NCI-H510A (cell line): ENCODE measurements around the gene MICAL3.
"Not testable (repeated sequence)": the region's sequence is repeated elsewhere in the genome, so short reads cannot be mapped to it uniquely, and the experiment has no call there.

Experiments
- DNase-seq: peaks from one replicate; lab custom pipeline; 2025; lab: John Stamatoyannopoulos, UW

MICAL3 gene

DNA sequence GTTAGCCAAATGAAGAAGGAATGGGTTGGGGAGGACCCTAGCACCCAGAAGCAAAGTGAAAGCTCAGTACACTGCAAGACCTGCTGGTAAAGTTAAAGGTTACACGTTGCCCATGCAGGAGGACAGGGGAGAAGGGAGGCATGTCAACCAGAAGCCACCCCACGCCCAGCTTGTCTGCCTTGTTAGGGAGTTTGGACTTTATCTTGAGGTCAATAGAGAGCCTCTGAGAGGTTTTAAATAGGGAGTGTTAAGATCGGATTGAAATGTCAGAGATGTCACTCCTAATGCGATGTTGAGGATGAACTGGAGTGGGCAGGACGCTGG, 34.7 kb upstream of the MICAL3 start:
- DNase-seq, result no peak

DNA sequence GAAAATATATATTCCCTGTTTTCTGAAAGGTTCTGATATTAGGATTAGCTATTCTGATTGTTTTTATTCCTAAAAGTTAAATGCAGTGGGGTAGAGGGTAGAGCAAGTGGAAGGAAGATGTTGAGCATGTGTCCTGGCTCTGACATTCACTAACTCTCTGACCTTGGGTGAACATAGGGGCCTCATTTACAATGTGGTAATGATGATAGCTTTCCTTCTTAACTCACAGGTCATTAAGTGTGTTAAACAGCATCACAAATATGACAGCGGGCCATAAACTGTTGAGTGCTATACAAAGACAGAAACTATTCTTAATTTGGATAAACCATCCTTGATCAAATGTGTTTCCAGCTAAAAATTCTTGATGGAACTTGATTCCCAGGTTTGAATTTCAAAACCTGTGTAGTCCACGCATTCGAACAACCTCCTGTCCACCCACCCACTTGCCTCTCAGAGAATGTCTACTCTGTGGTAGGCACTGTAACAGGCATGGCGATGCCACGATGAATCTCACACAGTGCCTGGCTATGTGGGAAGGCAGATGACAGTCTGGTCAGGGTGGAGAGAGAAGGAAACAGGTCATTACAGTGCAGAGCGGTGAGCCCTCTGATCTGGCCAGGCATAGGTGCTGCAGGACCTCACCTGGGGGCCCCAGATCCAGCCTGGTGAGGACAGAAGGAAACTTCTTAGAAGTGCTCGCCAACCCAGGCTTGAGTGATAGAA, 34.2 kb upstream of the MICAL3 start:
- DNase-seq, result no peak

- DNase-seq, result no peak
These were observed 33.3 kb upstream of the MICAL3 start for GRCh38 chr22:18057568-18058209.

GRCh38 chr22:18056807-18057474, 32.6 kb upstream of the MICAL3 start:
- no peak for DNase-seq

DNA sequence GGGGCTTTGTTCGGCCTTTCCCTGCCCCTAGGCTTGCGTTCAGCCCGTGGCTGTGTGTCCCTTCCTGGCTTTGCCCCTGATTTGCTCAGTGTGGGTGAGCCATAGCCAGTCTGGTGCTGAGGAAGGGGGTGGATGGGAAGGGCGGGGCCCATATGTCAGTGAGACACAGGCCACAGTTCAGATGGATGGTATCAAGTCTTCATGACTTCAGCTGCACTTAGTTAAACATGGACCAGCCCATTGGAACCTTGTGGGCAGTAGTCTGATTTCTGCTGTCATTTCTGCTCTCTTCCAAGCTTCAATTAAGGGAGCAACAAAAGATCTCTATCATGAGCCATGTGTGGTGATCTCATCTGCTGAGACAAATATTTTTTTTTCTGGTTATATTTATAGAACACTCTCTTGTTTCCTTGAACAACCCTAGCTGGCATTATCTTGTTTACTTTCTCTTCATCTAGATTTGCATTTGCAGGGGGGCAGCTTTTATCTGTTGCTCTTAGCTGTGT, 31.9 kb upstream of the MICAL3 start:
- DNase-seq, result peak; percentile 25

- no peak for DNase-seq
These were observed 31.3 kb upstream of the MICAL3 start for GRCh38 chr22:18055619-18056160.

- not testable (repeated sequence) for DNase-seq
These were observed 29.0 kb upstream of the MICAL3 start for GRCh38 chr22:18053216-18053946.

DNA sequence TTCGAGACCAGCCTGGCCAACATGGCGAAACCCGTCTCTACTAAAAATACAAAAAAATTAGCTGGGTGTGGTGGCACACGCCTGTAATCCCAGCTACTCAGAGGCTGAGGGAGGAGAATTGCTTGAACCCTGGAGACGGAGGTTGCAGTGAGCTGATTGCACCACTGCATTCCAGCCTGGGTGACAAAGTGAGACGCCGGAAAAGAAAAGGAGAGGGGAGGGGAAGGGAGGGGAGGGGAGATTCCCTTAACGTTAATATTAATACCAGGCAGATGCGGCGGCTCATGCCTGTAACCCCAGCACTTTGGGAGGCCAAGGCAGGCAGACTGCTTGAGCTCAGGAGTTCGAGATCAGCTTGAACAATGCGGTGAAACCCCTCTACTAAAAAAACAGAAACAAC, 26.8 kb upstream of the MICAL3 start:
- DNase-seq, result not testable (repeated sequence)

- no peak for DNase-seq
These were observed 25.7 kb upstream of the MICAL3 start for GRCh38 chr22:18050065-18050464.

DNA sequence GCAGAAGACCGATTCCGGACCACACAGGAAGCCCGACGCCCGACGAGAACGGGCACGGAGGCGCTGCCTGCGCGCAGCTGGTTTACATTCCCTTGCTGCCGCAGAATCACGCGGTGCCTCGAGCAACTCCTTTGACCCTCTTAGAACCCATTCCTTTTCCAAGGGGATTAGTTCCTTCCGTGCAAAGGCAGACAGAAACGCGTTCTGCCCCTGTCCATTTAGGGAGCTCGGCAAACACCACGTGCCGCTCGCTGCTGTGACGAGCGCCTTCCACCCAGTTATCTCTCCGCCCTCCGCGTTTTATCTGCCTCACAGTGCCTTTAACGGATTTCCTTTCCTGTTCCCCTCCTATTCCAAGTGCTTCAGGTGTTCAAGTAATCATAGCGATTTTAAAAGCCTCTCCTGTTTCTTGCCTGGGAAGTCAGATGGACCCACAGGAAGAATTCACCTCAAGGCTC, 24.1 kb upstream of the MICAL3 start:
- DNase-seq, result no peak

- no peak for DNase-seq
These were observed 23.7 kb upstream of the MICAL3 start for GRCh38 chr22:18048041-18048440.

DNA sequence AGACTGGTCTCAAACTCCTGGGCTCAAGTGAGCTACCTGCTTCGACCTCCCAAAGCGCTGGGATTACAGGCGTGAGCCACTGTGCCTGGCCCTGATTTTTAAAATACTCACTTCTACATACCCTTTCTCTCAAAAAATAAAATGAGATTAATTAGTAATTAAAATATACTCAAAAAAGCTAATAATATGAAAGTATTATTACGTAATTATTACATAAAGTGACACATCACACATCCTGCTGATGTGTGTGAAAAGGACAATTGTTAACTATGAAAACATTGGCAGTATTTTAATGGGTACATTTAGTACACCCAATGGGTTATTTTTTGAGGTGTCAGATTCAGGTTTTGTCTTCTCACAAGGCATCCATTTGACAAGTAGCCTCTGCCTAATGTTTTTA, 21.4 kb upstream of the MICAL3 start:
- DNase-seq, result no peak

GRCh38 chr22:18044548-18045271, 20.3 kb upstream of the MICAL3 start:
- DNase-seq, result peak; percentile 56

DNA sequence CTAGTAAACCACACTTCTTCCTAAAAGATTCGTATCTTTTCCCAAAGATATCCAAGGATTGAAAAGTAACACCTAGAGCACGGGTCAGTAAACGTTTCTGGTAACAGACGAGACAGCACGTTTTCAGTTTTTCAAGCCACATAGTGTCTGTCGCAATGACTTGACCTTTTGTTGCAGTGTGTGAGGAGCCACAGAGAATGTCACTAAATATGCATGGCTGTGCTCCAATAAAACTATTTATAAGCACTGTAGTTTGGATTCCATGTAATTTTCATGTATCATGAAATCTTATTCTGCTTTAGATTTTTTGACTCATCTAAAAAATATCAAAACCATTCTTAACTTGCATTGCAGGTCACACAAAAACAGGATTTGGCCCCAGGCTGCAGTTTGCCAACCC, 18.3 kb upstream of the MICAL3 start:
- no peak for DNase-seq

GRCh38 chr22:18040898-18041297, 16.5 kb upstream of the MICAL3 start:
- not testable (repeated sequence) for DNase-seq

DNA sequence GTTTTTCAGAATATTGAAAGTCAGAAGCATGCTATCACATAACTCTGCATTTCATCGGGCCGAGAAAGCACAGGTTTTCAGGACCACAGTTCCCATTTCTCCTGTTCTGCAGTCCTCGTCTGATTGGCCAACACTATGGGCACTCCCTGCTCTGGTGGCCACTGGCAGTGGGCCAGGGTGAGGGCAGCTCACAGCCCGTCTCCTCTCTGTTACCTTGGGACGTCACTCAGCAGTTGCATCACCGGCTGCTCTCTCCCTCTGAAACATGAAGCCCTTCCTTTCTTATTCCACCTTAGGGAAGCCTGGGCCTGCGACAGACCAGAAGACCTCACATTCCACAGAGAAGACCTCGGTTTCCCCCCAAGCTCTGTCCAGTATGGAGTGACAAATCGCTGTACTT, 11.4 kb upstream of the MICAL3 start:
- DNase-seq, result peak; percentile 70

DNA sequence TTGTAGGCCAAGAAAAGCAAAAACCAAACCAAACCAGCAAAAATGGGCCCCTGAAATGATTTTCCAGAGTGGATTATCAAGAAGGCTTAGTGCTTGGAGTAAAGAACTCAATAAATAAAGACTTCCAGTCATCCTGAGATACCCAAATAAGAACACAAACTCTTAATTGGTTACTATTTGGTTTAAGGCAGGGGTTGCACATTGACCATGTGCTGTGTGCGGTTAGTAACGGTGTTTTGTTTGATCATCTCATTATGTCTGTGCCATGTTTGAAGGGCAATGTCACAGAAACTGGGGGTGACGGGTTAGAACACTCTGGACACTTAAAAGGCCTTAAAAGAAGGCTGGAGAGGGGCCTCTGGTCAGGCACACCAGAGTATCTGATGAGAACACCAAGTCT, 9.7 kb upstream of the MICAL3 start:
- no peak for DNase-seq

DNA sequence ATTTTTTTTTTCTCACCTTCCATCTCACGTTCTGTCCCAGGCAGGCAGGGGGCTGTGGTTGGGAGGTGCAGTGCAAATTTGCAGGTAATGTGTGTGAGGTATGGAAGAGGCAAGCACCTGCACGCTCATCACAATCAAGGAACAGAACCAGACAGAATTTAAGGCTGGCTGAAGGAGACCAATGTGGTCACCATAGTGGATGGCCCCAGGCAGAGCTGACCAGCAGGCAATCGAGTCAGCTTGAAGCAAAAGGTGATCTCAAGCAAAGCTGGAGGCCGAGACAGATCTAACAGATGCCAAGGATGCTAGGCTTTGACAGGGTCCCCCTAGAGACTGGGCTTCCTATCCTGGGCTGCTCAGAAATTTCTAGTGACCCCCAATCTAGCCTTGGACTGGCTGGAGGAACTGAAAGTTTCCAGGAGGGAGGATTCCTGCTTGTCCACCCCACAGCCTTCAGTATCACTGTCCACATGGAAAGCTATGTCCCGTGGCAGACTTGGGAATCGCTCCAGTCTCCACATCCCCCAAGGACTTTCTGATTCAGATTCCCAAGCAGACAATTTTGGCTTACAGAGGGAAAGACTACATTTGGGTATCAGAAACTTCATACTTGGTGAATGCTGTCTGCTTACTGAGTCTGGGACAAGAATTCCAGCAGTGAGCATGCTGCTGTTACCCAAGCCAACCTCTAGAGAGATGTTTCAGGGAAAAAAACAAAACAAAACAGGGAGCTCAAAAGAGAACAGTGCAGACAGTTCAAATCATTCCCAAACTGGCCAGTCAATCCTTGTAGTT, 9.0 kb upstream of the MICAL3 start:
- no peak for DNase-seq

- no peak for DNase-seq
These were observed 8.2 kb upstream of the MICAL3 start for GRCh38 chr22:18032455-18033101.
